ENCODE measurements around the gene E2F4. TPM values are rescaled to one million over a fixed set of nuclear protein-coding genes. Genes with fewer than 3 reads are reported as not detected.

The E2F4 gene
- total RNA-seq, result 10 to 100 TPM; 14.4 to 36.4 (median 22.4) TPM
- long read RNA-seq, partial matches to known transcripts, result 0 of 1 reads
- long read RNA-seq, other reads (novel, unspliced or antisense), result 1 of 1 reads

GRCh38 chr16:67191995-67192681, at the start of gene E2F4:
Gene E2F4 (plus strand): TSS chr16:67192155. CDS start chr16:67192228, 73 bp downstream.
- Histone ChIP-seq H3K9me3 (no peaks in the 10 kb centered on the region), H3K4me1 (peaks cover 0 to 24% (median 6%) of the 10 kb centered on the region in 4 donors), H3K36me3 (peaks cover 0 to 31% (median 17%) of the 10 kb centered on the region in 4 donors), H3K27ac (peak within 1 kb of the TSS; percentile 40 to 62 (median 56)), H3K27me3 (no peaks in the 10 kb centered on the region), H3K4me3 (peak within 1 kb of the TSS; percentile 67 to 100 (median 100))
- peak; percentile 67 for TF ChIP-seq POLR2A (IDR thresholded peaks at IDR 0.05)
- no peak for TF ChIP-seq CTCF (IDR thresholded peaks at IDR 0.05)
- ATAC-seq (peak; percentile 92 to 98 (median 94)), DNase-seq (peak; percentile 93 to 94 (median 94))
- intact Hi-C loops (cut with DNase I), result no loop called here
- 0% methylated on average over 19 of the region's 54 CpGs for WGBS (ENCODE audit: insufficient coverage, low coverage, low lambda C conversion rate, missing lambda C conversion rate)

- no peaks in the 10 kb centered on the region for H3K9me3 ChIP-seq
- DNase-seq (peak in 1 of 3 donors; percentile 37), ATAC-seq (no peak)
- H3K27me3 ChIP-seq, result no peaks in the 10 kb centered on the region
- no peaks in the 10 kb centered on the region for H3K4me1 ChIP-seq
- H3K27ac ChIP-seq, result no peak overlapping the region
- intact Hi-C loops (cut with DNase I), result no loop called here
- peaks cover 6 to 100% (median 65%) of the 10 kb centered on the region in 4 donors for H3K36me3 ChIP-seq
- no CpG with 5 or more reads among the region's 9 CpGs for WGBS (ENCODE audit: insufficient coverage, low coverage, low lambda C conversion rate, missing lambda C conversion rate)
- no peak for TF ChIP-seq CTCF (IDR thresholded peaks at IDR 0.05)
- TF ChIP-seq POLR2A (IDR thresholded peaks at IDR 0.05), result no peak
- no peak overlapping the region for H3K4me3 ChIP-seq
Measured at GRCh38 chr16:67142342-67142741, 49.6 kb upstream of the E2F4 start.

- peaks cover 0 to 1% (median 0%) of the 10 kb centered on the region in 4 donors for H3K4me1 ChIP-seq
- intact Hi-C loops (cut with DNase I), result no loop called here
- peaks cover 6 to 87% (median 50%) of the 10 kb centered on the region in 4 donors for H3K36me3 ChIP-seq
- no peaks in the 10 kb centered on the region for H3K9me3 ChIP-seq
- no peak for TF ChIP-seq POLR2A (IDR thresholded peaks at IDR 0.05)
- TF ChIP-seq CTCF (IDR thresholded peaks at IDR 0.05), result no peak
- H3K4me3 ChIP-seq, result no peak overlapping the region
- no peaks in the 10 kb centered on the region for H3K27me3 ChIP-seq
- WGBS (ENCODE audit: insufficient coverage, low coverage, low lambda C conversion rate, missing lambda C conversion rate), result 100% methylated on average over 1 of the region's 2 CpGs
- ATAC-seq (no peak), DNase-seq (peak in 1 of 3 donors; percentile 7)
- H3K27ac ChIP-seq, result no peak overlapping the region
Measured at GRCh38 chr16:67144943-67145342, 47.0 kb upstream of the E2F4 start.

DNA sequence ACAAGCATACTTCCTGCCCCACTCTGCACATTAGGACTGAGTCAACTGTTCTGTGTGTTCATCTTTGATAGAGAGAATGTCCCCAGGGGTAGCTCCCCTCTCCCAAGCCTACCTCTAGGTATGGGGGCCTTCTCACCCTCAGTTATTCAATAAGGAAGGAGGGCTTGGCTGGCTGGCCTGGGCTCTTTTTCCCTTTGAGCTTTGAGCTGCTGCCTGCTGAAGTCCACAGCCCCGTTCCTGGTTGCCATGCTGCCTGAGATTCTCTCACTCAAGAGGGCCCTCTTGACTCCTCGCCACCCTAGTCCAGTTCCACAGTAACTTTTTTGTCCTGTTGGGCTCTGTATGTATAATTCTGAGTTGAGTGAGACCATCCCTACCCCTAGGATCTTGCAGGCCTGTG, 46.2 kb upstream of the E2F4 start:
- Histone ChIP-seq H3K9me3 (no peaks in the 10 kb centered on the region), H3K36me3 (peaks cover 6 to 79% (median 44%) of the 10 kb centered on the region in 4 donors), H3K4me1 (peaks cover 0 to 9% (median 0%) of the 10 kb centered on the region in 4 donors), H3K27me3 (no peaks in the 10 kb centered on the region), H3K4me3 (no peak overlapping the region), H3K27ac (no peak overlapping the region)
- no peak for DNase-seq
- intact Hi-C loops (cut with DNase I), result no loop called here
- no peak for ATAC-seq
- no peak for TF ChIP-seq POLR2A (IDR thresholded peaks at IDR 0.05)
- no peak for TF ChIP-seq CTCF (IDR thresholded peaks at IDR 0.05)
- 60% methylated on average over 1 of the region's 2 CpGs for WGBS (ENCODE audit: insufficient coverage, low coverage, low lambda C conversion rate, missing lambda C conversion rate)
